GM21423 (cell line): ENCODE results near the gene C16orf90.
A peak's percentile ranks its signal among the peaks of the same experiment; 100 is the strongest.
"Not testable (repeated sequence)": the region's sequence is repeated elsewhere in the genome, so short reads cannot be mapped to it uniquely, and the experiment has no call there.

Experiments used
- ATAC-seq: cut with Tn5 transposase; IDR thresholded peaks from one replicate; pipeline ENCODE4 v1.9.1; 2021; ENCODE audit warnings: mild to moderate bottlenecking, moderate library complexity; ENCODE audit not compliant: unreplicated experiment

C16orf90 gene

DNA sequence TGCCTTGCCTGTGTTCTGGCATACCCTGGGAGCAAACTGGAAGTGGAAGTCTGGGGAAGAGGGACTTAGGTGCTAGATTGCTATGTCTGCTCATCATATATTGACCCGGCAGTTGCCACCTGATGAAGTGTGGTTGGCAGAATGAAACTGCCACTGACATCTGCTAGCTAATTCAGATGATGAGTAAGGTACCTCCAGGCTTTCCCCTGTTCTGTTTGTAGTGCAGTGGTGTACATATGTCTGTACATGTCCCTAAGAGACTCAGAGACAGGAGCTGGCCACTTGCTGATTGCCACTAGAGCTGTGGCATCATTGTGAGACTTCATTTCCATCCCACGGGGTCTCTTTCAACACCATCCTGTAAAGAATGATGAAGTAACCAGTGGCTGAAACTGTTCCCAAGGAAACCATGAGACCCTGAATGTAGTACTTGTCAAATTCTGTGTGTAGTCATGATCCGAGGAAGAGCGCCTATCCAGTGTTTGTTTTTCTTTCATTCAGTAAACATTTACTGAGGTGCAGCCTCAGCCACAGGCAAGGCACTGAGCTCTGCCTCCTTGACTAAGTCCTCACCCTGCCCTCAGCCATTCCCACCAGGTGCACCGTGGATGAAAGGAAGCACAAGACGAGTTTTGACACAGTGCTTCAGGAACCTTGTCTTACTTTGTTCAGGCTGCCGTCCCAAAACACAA lies 18.7 kb upstream of the C16orf90 start:
- no peak for ATAC-seq

DNA sequence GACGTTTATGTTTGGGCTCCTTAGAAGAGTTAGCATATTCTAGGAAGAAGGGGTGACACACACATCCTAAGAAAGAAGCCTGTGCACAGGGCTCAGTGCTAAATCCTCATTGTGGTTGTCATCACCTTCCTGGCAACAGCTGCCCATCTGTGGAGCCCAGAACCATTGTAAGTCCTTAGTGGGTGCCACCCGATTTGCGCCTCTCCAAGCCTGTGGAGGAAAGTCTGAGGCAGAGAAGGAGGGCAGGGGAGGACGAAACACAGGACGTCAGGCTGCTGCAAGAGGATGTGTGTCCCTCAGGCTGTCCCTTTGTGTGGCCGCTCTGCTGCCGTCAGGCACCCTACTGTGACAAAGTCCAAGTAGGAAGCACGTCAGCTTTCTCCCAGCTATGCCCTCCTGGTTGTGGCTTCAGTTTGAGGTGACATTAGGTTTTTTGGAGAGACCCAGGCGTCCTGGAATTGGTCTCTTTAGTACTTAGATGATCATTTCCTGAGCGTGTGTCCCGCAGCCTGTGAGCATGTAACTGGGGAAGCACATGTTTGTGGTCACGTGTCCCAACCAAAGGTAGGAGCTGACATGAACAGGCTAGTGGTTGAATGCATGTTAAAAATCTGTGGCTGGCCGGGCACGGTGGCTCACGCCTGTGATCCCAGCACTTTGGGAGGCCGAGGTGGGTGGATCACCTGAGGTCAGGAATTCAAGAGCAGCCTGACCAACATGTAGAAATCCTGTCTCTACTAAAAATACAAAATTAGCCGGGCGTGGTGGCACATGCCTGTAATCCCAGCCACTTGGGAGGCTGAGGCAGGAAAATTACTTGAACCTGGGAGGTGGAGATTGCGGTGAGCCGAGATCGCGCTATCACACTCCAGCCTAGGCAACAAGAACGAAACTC lies 16.2 kb upstream of the C16orf90 start:
- no peak for ATAC-seq

DNA sequence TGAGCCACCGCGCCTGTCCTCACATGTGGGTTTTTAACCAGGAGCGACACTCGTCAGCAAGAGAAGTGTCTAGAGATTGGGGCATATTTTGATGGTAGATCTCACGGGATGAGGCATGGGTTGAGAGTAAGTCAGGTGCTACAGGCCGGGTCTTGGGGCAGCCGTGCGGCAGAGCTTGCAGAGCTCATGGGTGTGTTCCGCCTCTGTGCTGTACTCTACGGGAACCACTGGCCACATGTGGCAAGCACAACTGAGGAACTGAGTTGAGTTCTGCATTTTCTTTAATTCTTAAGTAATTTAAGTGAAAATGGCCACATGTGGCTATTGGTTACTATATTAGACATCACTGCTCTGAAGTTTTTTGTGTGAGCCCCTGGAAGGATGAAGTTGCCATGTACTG lies 15.1 kb upstream of the C16orf90 start:
- ATAC-seq, result no peak

DNA sequence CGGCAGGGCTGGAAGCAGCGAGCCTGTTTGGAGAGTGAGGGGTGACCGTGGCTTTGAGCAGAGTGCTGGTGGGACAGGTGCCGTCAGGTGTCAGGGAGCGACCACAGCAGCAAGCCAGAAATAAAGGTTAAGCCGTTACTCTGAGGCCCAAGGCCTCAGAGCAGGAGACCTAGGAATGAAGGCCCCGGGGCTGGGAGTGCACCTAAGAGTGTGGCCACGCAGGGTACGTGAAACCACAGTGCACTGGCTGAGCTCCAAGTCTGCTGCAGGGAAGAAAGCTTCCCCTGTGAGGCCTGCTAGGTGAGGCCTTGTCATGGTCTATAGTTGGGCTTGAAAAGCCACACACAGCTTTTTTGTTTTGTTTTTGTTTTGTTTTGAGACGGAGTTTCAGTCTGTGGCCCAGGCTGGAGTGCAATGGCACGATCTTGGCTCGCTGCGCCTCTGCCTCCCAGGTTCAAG lies 14.2 kb upstream of the C16orf90 start:
- peak; percentile 58 for ATAC-seq

DNA sequence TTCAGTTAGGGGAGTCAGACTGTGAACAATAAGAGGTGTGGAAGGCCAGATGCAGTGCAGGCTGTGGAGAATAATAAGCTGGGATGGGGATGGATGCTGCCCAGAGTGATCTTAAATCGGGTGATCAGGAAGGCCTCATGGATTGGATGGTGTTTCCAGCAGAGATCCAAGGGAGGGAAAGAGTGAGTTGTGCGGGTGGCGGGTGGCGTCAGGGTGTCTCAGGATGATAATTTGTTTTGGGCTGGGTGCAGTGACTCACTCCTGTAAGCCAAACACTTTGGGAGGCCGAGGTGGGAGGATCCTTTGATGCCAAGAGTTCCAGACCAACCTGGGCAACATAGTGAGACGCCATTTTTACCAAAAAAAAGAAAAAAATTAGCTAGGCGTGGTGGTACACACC lies 13.4 kb upstream of the C16orf90 start:
- ATAC-seq, result no peak

DNA sequence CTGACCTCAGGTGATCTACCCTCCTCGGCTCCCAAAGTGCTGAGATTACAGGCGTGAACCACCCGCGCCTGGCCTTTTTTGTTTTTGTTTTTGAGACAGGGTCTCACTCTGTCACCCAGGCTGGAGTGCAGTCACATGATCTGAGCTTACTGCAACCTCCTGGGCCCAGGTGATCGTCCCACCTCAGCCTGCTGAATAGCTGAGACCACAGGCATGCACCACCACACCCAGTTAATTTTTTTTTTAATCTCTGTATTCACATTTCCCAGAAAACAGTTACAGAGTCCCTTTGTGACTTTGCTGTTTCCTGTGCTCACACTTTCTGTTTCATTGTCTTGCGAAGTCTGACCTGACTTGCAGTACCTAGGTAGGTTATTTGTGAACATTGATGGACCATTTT lies 8.2 kb upstream of the C16orf90 start:
- ATAC-seq, result no peak

DNA sequence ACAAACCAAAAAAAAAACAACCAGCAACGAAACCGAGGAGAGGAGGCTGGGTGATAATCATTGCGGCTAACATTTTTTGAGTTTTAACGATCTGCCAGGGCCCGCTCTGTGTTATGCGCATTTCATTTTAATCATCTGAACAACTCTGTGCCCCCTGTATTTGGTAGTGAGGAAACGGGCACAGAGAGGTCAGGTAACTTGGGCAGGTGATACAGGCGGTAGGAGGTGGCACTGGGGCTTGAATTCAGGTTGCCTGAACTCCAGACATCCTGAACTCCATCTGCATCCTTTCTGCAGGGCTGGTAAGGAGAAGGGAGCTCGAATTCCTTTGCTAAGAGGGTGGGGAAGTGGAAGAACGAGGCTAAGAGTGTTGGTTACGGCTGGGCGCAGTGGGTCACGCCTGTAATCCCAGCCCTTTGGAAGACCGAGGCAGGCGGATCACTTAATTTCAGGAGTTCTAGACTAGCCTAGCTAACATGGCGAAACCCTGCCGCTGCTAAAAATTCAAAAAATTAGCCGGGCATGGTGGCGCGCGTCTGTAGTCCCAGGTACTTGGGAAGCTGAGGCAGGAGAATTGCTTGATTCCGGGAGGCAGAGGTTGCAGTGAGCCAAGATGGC lies 6.6 kb upstream of the C16orf90 start:
- ATAC-seq, result no peak

DNA sequence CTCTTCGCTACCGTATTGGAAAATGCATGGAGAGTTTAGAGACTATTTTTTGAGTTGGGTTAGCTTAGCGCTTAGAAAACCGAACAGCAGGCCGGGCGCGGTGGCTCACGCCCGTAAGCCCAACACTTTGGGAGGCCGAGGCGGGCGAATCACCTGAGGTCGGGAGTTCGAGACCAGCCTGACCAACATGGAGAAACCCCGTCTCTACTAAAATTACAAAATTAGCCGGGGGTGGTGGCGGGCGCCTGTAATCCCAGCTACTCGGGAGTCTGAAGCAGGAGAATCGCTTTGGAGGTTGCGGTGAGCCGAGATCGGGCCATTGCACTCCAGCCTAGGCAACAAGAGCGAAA lies 6.1 kb upstream of the C16orf90 start:
- not testable (repeated sequence) for ATAC-seq

DNA sequence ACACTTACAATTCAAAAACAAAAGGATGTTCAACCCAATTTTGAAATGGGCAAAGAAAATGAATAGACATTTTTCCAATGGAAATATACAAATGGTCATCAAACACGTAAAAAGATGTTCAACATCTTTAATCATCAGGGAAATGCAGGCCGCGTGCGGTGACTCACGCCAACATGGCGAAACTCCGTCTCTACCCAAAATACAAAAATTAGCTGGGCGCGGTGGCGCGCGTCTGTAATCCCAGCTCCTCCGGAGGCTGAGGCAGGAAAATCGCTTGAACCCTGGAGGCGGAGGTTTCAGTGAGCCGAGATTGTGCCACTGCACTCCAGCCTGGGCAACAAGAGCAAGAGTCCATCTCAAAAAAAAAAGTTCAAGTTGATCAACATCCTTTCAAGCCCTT lies 3.7 kb upstream of the C16orf90 start:
- no peak for ATAC-seq

DNA sequence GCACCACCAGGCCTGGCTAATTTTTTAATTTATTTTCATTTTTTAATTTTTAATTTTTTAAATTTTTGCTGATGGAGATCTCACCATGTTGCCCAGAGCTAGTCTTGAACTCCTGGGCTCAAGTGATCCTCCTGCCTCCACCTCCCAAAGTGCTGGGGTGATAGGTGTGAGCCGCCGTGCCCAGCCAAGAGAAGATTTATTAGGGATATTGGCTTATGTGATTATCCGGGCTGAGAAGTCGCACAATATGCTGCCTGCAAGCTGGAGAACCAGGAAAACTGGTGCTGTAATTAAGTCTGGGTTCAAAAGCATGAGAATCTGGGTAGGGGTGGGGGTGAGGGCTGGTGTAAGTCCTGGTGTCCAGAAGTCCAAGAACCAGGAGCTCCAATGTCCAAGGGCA lies 2.5 kb upstream of the C16orf90 start:
- ATAC-seq, result no peak

DNA sequence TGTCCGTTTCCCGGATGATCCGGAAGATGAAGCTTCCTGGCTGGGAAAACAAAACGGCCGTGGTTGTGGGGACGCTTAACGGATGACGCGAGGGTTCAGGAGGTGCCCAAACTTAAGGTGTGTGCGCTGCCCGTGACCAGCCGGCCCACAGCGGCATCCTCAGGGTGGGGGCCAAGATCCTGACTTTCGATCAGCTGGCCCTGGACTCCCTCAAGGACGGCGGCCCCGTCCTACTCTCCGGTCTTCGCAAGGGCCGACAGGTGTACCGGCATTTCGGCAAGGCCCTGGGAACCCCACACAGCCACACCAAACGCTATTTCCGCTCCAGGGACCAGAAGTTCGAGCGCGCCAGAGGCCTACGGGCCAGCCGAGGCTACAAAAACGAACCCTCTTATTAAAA lies 1.1 kb upstream of the C16orf90 start:
- ATAC-seq, result no peak

DNA sequence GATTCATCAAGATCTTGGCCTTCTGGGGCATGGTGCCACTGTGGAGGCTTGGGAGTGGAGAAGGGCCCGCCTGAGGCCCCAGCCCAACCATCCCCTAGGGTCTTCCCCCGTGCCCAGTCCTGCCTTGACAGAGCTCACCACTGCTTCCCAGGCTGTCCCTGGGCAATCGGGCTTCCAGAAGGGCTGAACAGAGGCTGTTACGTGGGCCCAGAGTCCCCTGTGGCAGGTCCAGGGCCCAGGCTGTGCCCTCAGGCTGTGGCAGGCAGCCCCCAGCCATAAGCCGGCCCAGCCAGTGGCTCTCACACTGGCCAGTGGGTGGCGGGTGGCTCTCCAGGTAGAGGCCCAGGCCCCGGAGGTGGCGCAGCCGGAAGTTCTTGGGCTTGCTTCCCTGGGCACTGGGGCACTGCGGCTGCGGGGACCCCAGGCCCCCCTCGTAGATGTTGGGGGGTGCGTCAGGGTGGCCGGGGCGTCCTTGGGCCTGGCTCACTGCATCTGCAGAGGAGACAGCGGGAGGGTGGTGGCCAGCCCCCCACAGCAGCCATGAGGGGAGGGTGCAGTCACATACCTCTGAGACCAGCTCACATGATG lies 809 bp downstream of the C16orf90 start:
- ATAC-seq, result no peak

DNA sequence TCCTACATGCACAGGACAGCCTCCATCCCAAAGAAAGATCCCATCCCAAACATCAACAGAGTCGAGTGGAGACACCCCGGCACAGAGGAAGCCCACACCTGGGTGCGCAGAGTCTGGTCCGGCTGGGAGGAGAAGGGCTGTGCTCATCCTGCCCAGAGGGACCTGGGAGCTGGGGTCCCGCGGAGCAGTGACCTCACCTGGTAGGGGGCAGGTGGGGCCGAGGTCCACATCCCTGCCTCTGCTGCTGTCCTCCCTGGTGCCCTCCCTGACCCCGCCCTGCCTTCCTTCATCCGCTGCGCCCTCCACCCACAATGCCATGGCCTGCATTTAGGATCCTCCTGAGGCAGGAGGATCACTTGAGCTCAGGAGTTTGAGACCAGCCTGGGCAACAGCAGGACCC lies 2.9 kb downstream of the C16orf90 start:
- ATAC-seq, result no peak

DNA sequence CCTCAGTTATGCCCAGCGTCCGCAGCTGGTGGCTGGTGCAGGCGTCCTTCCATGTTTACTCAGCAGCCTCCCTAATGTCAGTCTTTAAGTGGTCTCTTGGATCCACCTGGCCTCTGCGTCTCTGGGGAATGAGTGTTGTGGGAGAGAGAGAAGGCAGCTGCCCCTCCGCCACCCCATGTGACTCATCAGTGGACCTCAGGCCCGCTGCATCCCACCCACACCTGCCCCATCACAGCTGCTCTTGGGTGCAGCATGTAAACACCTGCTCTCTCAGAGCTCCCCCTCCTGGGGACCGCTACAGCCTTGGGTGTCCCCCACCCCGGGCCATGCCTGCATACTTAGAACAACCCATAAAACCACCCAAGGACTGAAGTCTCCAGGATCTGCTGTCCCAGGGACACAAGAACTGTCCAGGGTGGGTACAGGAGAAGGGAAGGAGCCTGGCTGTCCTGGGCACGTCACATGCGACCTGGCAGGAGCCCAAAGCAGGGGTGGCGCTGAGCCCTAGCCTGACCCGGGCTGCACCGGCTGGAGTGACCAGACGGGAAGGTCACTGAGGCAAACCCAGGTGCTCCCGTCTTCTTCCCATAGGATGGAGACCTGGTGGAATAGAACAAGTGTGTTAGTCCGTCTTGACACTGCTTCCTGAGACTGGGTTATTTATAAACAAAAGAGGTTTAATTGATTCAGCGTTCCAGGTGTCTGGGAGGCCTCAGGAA lies 4.2 kb downstream of the C16orf90 start:
- ATAC-seq, result no peak

DNA sequence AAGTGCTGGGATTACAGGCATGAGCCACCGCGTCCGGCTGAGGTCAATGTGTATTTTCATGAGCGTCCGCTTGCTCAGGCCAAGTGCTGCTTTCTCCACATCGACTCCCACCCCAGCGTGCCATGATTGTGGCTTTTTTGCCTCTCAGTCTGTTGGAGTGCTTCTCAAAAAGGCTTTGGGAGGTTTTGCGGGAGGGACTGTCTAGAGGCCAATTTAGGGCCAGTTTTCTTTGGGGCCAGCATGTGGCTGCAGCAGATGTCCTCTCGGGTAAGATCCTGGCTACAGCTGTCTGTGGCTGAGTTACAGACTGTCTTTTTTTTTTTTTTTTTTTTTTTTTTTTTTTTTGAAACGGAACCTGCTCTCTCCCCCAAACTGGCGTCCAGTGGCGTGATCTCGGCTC lies 6.5 kb downstream of the C16orf90 start:
- no peak for ATAC-seq

DNA sequence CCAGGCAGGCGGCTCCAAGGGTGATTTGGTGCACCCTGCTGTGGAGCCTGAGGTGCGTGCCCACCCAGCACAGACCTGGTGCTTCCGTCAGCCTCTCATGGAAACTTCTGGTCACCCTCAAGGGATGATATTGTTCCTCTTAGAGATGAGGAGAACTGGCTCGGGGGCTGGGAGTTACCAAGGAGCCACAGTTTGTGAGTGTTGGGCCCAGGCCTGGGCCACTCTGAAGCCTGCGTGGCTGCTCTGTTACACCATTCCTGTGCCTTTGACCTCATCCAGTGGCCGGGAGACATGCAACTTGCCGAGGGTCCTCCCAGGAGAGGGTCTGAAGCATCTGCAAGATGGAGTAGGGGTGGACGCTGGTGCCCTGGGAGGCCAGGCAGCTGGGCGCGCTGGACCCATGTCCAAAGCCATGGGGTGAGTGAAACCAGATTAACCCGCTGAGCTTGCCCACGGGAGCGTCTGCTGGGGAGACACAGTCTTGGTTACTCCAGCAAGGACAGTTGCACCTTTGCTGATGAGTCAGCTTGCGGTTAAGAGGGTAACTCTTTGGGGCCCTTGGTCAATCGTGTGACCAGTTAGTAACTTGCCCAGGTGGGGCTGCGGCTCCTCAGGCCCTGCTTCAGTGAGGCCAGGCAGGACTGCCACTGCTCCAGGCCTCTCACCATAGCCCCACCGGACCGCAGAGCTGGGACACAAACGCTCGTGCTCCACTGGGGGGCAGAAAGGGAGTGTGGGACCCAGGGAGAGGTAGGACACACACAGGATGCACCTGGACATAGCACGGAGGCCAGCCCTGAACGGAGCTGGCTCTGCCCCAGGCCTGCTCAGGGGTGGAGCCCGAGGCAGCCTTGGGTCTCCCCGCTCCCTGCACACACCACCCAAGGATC lies 7.5 kb downstream of the C16orf90 start:
- ATAC-seq, result no peak

DNA sequence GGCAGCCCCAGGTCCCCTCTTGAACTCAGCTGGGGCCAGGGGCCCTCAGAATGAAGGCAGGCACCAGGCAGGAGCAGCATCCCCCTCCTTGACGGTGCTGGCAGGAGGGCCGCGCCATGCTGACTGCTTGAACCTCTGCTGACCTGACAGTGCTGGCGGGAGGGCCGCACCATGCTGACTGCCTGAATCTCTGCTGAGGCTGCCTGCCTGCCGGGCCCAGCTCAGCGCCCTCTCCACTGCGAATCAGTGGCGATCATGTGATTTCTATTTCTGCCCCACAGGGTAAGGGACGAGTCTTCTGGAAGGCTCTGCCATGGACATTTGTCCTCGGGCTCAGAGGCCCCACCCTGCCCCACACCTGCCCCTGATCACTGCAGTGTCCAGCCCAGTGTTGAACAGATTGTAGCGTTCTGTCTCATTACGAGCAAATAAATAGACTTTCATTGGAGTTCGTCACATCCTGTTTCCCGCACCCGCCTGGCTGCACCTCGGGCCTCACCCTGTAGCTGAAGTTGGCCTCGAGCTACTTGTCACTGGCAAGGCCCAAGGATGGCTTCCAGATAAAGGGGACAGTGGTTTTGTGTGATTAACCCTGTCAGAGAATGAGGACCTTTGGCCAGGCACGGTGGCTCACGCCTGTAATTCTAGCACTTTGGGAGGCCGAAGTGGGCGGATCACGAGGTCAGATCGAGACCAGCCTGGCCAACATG lies 8.6 kb downstream of the C16orf90 start:
- no peak for ATAC-seq

DNA sequence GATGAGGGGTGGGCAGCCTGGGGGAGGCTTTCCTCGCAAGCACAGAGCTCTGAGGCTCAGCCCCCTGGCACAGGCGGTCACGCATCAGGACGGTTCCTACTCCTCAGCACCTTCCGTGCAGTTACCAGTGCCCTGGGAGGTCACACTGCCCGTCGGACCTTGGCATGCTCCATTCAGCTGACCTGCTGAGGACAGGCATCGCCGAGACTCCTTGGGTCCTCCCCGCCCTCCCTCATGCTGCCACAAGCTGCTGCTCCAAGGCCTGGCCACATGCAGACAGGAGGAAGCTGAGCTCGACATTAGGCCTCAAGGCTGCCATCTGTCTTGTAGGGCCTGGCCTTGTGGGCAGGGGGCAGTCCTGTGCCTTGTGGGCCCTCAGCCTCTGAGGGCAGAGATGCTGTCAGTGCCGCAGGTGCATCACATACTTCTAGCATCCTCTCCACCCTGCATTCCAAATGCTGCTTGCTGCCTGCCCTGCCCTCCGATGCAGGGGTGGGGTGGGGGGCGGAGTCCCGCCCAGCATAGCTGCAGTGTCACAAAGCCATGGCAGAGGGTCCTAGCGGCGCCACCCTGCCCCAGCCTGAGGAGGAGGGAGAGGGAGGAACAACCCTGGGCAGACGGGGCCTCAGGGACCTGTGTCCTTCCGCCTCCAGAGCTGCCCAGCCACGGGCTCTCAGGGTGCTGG lies 9.3 kb downstream of the C16orf90 start:
- ATAC-seq, result no peak
